KMS-11 (cell line): ENCODE measurements around the gene BPIFA3.

Source experiments
- H2AFZ ChIP-seq: fragments of 200-600 bp; sonication (generic); 2 replicates; pipeline ENCODE4 v1.6.1; 2016; ENCODE audit warnings: antibody characterized with exemption, mixed run types, low read depth
- H3K27ac ChIP-seq: fragments of 200-600 bp; sonication (generic); 2 replicates; pipeline ENCODE4 v1.6.1; 2016; ENCODE audit warnings: mild to moderate bottlenecking, mixed run types
- H3K27me3 ChIP-seq: fragments of 200-600 bp; sonication (generic); 2 replicates; pipeline ENCODE4 v1.6.1; 2017; ENCODE audit warnings: mild to moderate bottlenecking, low read depth, mixed run types, moderate library complexity; ENCODE audit not compliant: insufficient read depth
- H3K36me3 ChIP-seq: fragments of 200-600 bp; sonication (generic); 2 replicates; pipeline ENCODE4 v1.6.1; 2017; ENCODE audit warnings: mild to moderate bottlenecking, mixed run types; ENCODE audit not compliant: insufficient read depth
- H3K4me1 ChIP-seq: fragments of 200-600 bp; sonication (generic); 2 replicates; pipeline ENCODE4 v1.6.1; 2016; ENCODE audit warnings: mild to moderate bottlenecking, low read depth, mixed run types; ENCODE audit not compliant: poor library complexity, severe bottlenecking
- H3K4me2 ChIP-seq: fragments of 200-600 bp; sonication (generic); 2 replicates; pipeline ENCODE4 v1.7.0; 2016; ENCODE audit warnings: mild to moderate bottlenecking, mixed run types
- H3K4me3 ChIP-seq: fragments of 200-600 bp; sonication (generic); IDR thresholded peaks from 2 replicates; pipeline ENCODE4 v1.6.1; 2017; ENCODE audit warnings: low read depth, low read length, mixed read lengths; ENCODE audit not compliant: insufficient read depth
- H3K79me2 ChIP-seq: fragments of 200-600 bp; sonication (generic); 2 replicates; pipeline ENCODE4 v1.6.1; 2016; ENCODE audit warnings: low read depth, mixed run types; ENCODE audit not compliant: insufficient read depth
- H3K9ac ChIP-seq: fragments of 200-600 bp; sonication (generic); 2 replicates; pipeline ENCODE4 v1.6.1; 2016; ENCODE audit warnings: mild to moderate bottlenecking, mixed run types
- H4K20me1 ChIP-seq: fragments of 200-600 bp; sonication (generic); 2 replicates; pipeline ENCODE4 v1.6.1; 2016; ENCODE audit warnings: mild to moderate bottlenecking, mixed run types; ENCODE audit not compliant: insufficient read depth
- CTCF ChIP-seq: fragments of 200-600 bp; sonication (generic); conservative IDR thresholded peaks from 2 replicates; pipeline ENCODE4 v1.6.1; 2017; ENCODE audit warnings: low read depth, mild to moderate bottlenecking, antibody characterized with exemption, low read length, moderate library complexity, mixed read lengths

BPIFA3 gene

GRCh38 chr20:33231237-33231636 lies 14.1 kb downstream of the BPIFA3 start:
- no peak for TF ChIP-seq CTCF
- Histone ChIP-seq H3K4me1 (no peaks in the 10 kb centered on the region), H3K27me3 (no peaks in the 10 kb centered on the region; the same call in 1 of the 2 replicates), H3K4me2 (no peak overlapping the region), H3K36me3 (no peaks in the 10 kb centered on the region), H3K79me2 (no peaks in the 10 kb centered on the region), H3K9ac (no peak overlapping the region), H2AFZ (no peak overlapping the region), H4K20me1 (no peaks in the 10 kb centered on the region), H3K4me3 (no peak overlapping the region), H3K27ac (no peak overlapping the region)

GRCh38 chr20:33232486-33233072 lies 15.4 kb downstream of the BPIFA3 start:
- H3K4me1 ChIP-seq: no peaks in the 10 kb centered on the region

GRCh38 chr20:33233129-33233774 lies 16.1 kb downstream of the BPIFA3 start:
- no peak for TF ChIP-seq CTCF

More at GRCh38 chr20:33232486-33233072, 15.4 kb downstream of the BPIFA3 start:
- H3K79me2 ChIP-seq: no peaks in the 10 kb centered on the region
- H3K27ac ChIP-seq: no peak overlapping the region
- H3K9ac ChIP-seq: no peak overlapping the region
- H3K27me3 ChIP-seq: no peaks in the 10 kb centered on the region; the same call in 1 of the 2 replicates
- no peak overlapping the region for H3K4me2 ChIP-seq
- H2AFZ ChIP-seq: no peak overlapping the region
- H3K4me3 ChIP-seq: no peak overlapping the region
- no peak for TF ChIP-seq CTCF
- H4K20me1 ChIP-seq: no peaks in the 10 kb centered on the region
- H3K36me3 ChIP-seq: no peaks in the 10 kb centered on the region

GRCh38 chr20:33234050-33234449 lies 16.9 kb downstream of the BPIFA3 start:
- no peak overlapping the region for H3K4me3 ChIP-seq
- H3K9ac ChIP-seq: no peak overlapping the region
- no peaks in the 10 kb centered on the region; the same call in 1 of the 2 replicates for H3K27me3 ChIP-seq
- no peaks in the 10 kb centered on the region for H3K79me2 ChIP-seq
- no peak overlapping the region for H3K27ac ChIP-seq
- H3K4me1 ChIP-seq: no peaks in the 10 kb centered on the region
- no peaks in the 10 kb centered on the region for H3K36me3 ChIP-seq
- no peak overlapping the region for H2AFZ ChIP-seq
- TF ChIP-seq CTCF: no peak
- no peaks in the 10 kb centered on the region for H4K20me1 ChIP-seq
- H3K4me2 ChIP-seq: no peak overlapping the region

More at GRCh38 chr20:33233129-33233774, 16.1 kb downstream of the BPIFA3 start:
- no peak overlapping the region for H3K4me2 ChIP-seq
- no peaks in the 10 kb centered on the region for H4K20me1 ChIP-seq
- no peaks in the 10 kb centered on the region for H3K4me1 ChIP-seq
- H3K27me3 ChIP-seq: no peaks in the 10 kb centered on the region; the same call in 1 of the 2 replicates
- H3K27ac ChIP-seq: no peak overlapping the region
- H2AFZ ChIP-seq: no peak overlapping the region
- H3K79me2 ChIP-seq: no peaks in the 10 kb centered on the region
- H3K4me3 ChIP-seq: no peak overlapping the region
- H3K9ac ChIP-seq: no peak overlapping the region
- H3K36me3 ChIP-seq: no peaks in the 10 kb centered on the region
